Urinary bladder (tissue), 4 donors: ENCODE results near the gene MILR1. TPM values are rescaled to one million over a fixed set of nuclear protein-coding genes. Genes with fewer than 3 reads are reported as not detected.
"Not testable (repeated sequence)": the region's sequence is repeated elsewhere in the genome, so short reads cannot be mapped to it uniquely, and the experiment has no call there.

Experiments used
- DNase-seq: peaks from one replicate; pipeline ENCODE4 v3.0.0-alpha.2; 2015; ENCODE audit errors: extremely low spot score
- H3K27ac ChIP-seq: one replicate; pipeline ENCODE4 v1.5.1; 2013; ENCODE audit warnings: low read depth, mild to moderate bottlenecking, moderate library complexity
- H3K36me3 ChIP-seq: one replicate; pipeline ENCODE4 v1.6.1; 2013; ENCODE audit warnings: mild to moderate bottlenecking, moderate library complexity; ENCODE audit not compliant: insufficient read depth
- H3K4me1 ChIP-seq: one replicate; pipeline ENCODE4 v1.6.1; 2013; ENCODE audit warnings: mild to moderate bottlenecking, moderate library complexity; ENCODE audit not compliant: insufficient read depth
- H3K4me3 ChIP-seq: one replicate; pipeline ENCODE4 v1.5.1; 2013; ENCODE audit warnings: low read depth, low read length
- WGBS: extraction: QIAGEN DNeasy Blood & Tissue Kit; methylation state at CpG from one replicate; pipeline ENCODE4 v1.1.7; 2013; 5-methylcytosine and 5-hydroxymethylcytosine counted together
- polyA plus RNA-seq: library from polyadenylated mRNA; stranded (reverse); fragments of 200-250 nt; gene quantifications from one replicate; pipeline ENCODE4 v1.2.3, GENCODE V29; 2013
- total RNA-seq: library from RNA; depleted of rRNA; stranded (reverse); fragments of >200 nt; gene quantifications from one replicate; pipeline ENCODE4 v1.2.3, GENCODE V29; 2014
- donor health status: healthy with polysubstance abuse.
- donor health status: healthy.

The MILR1 gene
- total and polyA plus RNA-seq, 2 donors = 2.9 to 5.7 TPM

- WGBS = 70% methylated on average over 1 of the region's 1 CpG
- H3K4me3 ChIP-seq, H3K27ac ChIP-seq, DNase-seq, H3K36me3 ChIP-seq, H3K4me1 ChIP-seq: not testable (repeated sequence)
Measured at GRCh38 chr17:64466834-64467233, 17.9 kb downstream of the MILR1 start.

- 50% methylated on average over 4 of the region's 4 CpGs for WGBS
- Histone ChIP-seq H3K4me3 (no peak overlapping the region), H3K4me1 (no peaks in the 10 kb centered on the region), H3K27ac (no peak overlapping the region), H3K36me3 (no peaks in the 10 kb centered on the region)
- no peak for DNase-seq
Measured at GRCh38 chr17:64470625-64471024, 21.7 kb downstream of the MILR1 start.

GRCh38 chr17:64471440-64471839 lies 22.5 kb downstream of the MILR1 start:
- WGBS = 95% methylated on average over 3 of the region's 3 CpGs
- no peaks in the 10 kb centered on the region for H3K36me3 ChIP-seq
- DNase-seq = no peak
- no peak overlapping the region for H3K27ac ChIP-seq
- H3K4me1 ChIP-seq = no peaks in the 10 kb centered on the region
- no peak overlapping the region for H3K4me3 ChIP-seq

GRCh38 chr17:64472564-64472963 lies 23.6 kb downstream of the MILR1 start:
- no peak overlapping the region for H3K27ac ChIP-seq
- DNase-seq = no peak
- H3K4me3 ChIP-seq = no peak overlapping the region
- no peaks in the 10 kb centered on the region for H3K36me3 ChIP-seq
- 94% methylated on average over 2 of the region's 2 CpGs for WGBS
- H3K4me1 ChIP-seq = no peaks in the 10 kb centered on the region

- WGBS = 19% methylated on average over 1 of the region's 1 CpG
- Histone ChIP-seq H3K4me1 (no peaks in the 10 kb centered on the region), H3K4me3 (no peak overlapping the region), H3K36me3 (no peaks in the 10 kb centered on the region), H3K27ac (no peak overlapping the region)
- no peak for DNase-seq
Measured at GRCh38 chr17:64477849-64478248, 28.9 kb downstream of the MILR1 start.

GRCh38 chr17:64480951-64481350 lies 32.0 kb downstream of the MILR1 start:
- H3K36me3 ChIP-seq = no peaks in the 10 kb centered on the region
- WGBS = 98% methylated on average over 1 of the region's 1 CpG
- H3K27ac ChIP-seq = no peak overlapping the region
- H3K4me1 ChIP-seq = no peaks in the 10 kb centered on the region
- no peak for DNase-seq
- no peak overlapping the region for H3K4me3 ChIP-seq

GRCh38 chr17:64484380-64484779 lies 35.5 kb downstream of the MILR1 start:
- H3K36me3 ChIP-seq = no peaks in the 10 kb centered on the region

GRCh38 chr17:64488301-64488700 lies 39.4 kb downstream of the MILR1 start:
- Histone ChIP-seq H3K4me3 (no peak overlapping the region), H3K27ac (no peak overlapping the region), H3K4me1 (no peaks in the 10 kb centered on the region), H3K36me3 (peaks cover 1% of the 10 kb centered on the region)
- DNase-seq = no peak
- WGBS = 97% methylated on average over 2 of the region's 2 CpGs

More at GRCh38 chr17:64484380-64484779, 35.5 kb downstream of the MILR1 start:
- DNase-seq = no peak
- Histone ChIP-seq H3K4me3 (no peak overlapping the region), H3K27ac (no peak overlapping the region), H3K4me1 (no peaks in the 10 kb centered on the region)
- 93% methylated on average over 3 of the region's 3 CpGs for WGBS

- Histone ChIP-seq H3K4me1 (no peaks in the 10 kb centered on the region), H3K4me3 (no peak overlapping the region), H3K27ac (no peak overlapping the region), H3K36me3 (peaks cover 1% of the 10 kb centered on the region)
- no peak for DNase-seq
- 93% methylated on average over 13 of the region's 13 CpGs for WGBS
Measured at GRCh38 chr17:64491034-64491860, 42.3 kb downstream of the MILR1 start.

GRCh38 chr17:64491994-64492393 lies 43.1 kb downstream of the MILR1 start:
- DNase-seq = no peak
- WGBS = 84% methylated on average over 3 of the region's 3 CpGs
- Histone ChIP-seq H3K36me3 (peaks cover 1% of the 10 kb centered on the region), H3K4me1 (no peaks in the 10 kb centered on the region), H3K4me3 (no peak overlapping the region), H3K27ac (no peak overlapping the region)

GRCh38 chr17:64492481-64493109 lies 43.7 kb downstream of the MILR1 start:
- 87% methylated on average over 6 of the region's 6 CpGs for WGBS
- no peak overlapping the region for H3K27ac ChIP-seq
- H3K4me3 ChIP-seq = no peak overlapping the region
- no peak for DNase-seq
- H3K36me3 ChIP-seq = peaks cover 1% of the 10 kb centered on the region
- no peaks in the 10 kb centered on the region for H3K4me1 ChIP-seq

- WGBS = 94% methylated on average over 2 of the region's 2 CpGs
- no peak overlapping the region for H3K27ac ChIP-seq
- DNase-seq = no peak
- H3K36me3 ChIP-seq = peaks cover 3% of the 10 kb centered on the region
- no peaks in the 10 kb centered on the region for H3K4me1 ChIP-seq
- no peak overlapping the region for H3K4me3 ChIP-seq
Measured at GRCh38 chr17:64494121-64494520, 45.2 kb downstream of the MILR1 start.

- not testable (repeated sequence) for H3K36me3 ChIP-seq, H3K4me1 ChIP-seq
Measured at GRCh38 chr17:64495300-64495699, 46.4 kb downstream of the MILR1 start.

GRCh38 chr17:64496348-64496785 lies 47.5 kb downstream of the MILR1 start:
- WGBS = under 1% methylated on average over 20 of the region's 20 CpGs
- Histone ChIP-seq H3K4me3 (peak overlapping the region; percentile 61), H3K27ac (peak overlapping the region; percentile 53), H3K36me3 (peaks cover 6% of the 10 kb centered on the region), H3K4me1 (no peaks in the 10 kb centered on the region)
- DNase-seq = no peak

More at GRCh38 chr17:64495300-64495699, 46.4 kb downstream of the MILR1 start:
- 94% methylated on average over 5 of the region's 5 CpGs for WGBS
- not testable (repeated sequence) for H3K27ac ChIP-seq, H3K4me3 ChIP-seq, DNase-seq
